HG02970 (cell line): Measurements from ENCODE around the gene CCDC60.

Experiments used
- ATAC-seq: cut with Tn5 transposase; IDR thresholded peaks from one replicate; pipeline ENCODE4 v1.9.1; 2021; ENCODE audit warnings: mild to moderate bottlenecking, moderate library complexity, moderate number of reproducible peaks; ENCODE audit not compliant: unreplicated experiment, low FRiP score

The CCDC60 gene

DNA sequence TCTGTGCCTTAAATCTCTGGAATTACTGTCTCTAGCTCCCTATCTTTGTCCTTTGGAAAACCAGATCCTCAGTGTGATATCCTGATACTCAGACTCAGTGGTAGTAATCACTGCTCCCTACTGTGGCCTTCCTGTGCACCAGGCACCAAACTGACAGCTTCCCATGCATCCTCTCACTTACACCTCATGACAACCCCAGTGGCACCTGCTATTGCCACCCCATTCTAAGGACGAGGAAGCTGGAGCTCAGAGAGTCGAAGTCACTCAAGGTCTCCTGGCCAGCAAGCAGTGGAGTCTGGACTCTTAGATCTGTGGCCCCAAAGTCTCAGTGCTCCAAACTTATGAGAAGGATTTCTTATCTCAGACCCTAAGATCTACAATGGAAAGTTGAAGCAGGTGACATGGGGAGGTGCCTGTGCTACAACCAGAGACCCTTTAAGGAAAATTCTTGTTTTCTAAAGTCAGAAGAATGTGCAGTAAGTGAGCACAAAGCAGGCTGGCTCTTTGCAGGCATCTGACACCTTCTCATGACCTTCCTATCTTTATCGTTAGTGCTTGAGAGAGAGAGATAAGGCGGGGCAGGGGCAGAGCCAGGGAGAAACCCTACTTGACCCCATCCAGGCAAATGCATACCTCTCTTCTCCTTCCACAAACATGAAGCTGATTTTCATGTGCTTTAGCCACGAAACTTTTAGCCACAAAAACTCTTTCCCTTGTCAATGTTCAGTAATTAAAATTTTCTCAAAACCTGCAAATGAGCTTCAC, 47.1 kb downstream of the CCDC60 start:
- no peak for ATAC-seq

DNA sequence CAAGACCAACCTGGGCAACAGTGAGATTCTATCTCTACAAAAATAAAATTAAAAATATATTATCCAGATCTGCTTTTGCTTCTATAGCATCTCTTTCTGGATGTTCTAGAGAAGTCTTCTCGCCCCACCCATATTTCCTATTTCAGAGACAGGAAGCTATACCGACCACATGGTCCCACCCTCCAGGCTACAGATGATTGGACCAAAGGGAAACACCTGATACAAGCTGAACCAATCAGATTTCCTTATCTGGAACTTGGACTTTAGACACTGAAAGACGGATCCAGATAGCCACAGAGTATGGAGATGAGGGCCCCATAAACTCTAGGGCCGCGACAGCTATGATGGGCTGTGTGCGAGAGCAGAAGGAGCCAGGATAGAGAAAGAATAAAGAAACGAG, 48.7 kb downstream of the CCDC60 start:
- no peak for ATAC-seq

DNA sequence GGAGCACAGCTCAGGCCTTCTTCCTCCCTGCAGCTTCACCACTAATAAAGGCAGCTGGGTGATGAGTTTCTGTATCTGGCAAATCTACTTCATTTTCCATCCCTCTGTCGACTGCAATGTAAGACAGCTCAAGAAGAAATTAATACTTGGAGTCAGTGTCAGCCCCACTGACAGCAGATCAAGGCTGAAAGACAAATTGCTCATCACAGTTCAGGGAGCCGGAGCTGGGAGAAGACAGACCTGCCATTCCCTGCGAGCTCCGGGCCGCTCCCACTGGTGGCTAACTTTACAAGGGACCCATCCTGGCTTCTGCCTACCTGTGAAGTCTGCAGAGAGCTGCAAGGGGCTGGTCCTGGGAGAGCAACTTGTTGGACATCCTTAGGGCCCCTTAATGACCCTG, 49.8 kb downstream of the CCDC60 start:
- no peak for ATAC-seq

DNA sequence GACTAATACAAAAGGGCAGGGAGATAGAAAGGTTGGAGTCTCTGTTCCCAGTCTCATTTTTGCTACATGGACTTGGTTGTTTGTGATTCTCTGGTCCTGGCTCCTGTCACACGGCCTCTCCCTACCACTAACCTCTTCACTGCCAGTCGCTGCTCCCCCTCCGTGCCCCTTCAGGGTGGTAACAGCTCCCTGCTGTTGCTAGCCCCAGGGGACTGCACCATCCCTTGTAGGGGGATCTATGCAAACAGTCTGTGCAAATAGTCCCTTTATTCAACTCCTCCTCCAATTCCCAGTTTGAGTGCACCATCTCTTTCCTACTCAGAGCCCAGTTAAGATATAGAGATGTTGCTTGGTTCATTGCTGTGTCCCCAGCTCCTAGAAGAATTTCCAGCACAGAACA, 51.1 kb downstream of the CCDC60 start:
- no peak for ATAC-seq

DNA sequence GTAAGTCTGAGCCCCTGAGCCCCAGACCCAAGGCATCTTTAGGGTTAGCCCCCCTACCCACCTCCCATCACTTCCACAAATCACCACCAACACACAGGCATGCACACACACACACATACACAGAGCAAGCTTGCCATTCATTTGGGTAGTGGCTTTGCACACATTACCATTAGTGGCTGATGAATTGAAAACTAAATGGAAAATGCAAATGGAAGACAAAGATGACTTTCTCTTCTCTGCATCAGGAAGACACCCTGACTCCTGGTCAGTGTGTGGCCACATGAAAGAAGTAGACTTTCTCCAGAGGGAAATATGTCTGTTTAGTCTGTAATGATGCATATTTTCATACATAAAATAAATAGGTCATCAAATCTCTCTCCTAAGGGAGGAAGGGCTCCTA, 55.2 kb downstream of the CCDC60 start:
- ATAC-seq = no peak

DNA sequence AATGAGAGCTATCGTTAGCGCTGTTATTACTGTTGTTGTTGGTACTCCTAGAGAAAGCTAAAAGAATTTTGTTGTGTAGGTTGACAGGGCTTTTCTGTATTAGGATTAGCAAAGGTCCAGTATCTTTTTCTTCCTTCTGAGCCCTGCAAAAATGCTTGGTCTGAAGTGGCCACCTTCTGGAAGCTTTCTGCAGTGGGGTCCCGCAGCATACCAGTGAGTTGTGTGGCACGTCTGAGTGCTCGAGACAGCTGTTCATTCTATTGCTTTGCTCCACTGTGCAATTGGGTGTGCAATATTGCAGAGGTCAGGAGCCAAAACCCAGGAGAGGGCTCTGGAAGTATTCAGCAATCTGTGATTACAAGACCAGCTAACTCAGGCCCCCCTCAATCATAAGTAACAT, 57.1 kb downstream of the CCDC60 start:
- no peak for ATAC-seq

DNA sequence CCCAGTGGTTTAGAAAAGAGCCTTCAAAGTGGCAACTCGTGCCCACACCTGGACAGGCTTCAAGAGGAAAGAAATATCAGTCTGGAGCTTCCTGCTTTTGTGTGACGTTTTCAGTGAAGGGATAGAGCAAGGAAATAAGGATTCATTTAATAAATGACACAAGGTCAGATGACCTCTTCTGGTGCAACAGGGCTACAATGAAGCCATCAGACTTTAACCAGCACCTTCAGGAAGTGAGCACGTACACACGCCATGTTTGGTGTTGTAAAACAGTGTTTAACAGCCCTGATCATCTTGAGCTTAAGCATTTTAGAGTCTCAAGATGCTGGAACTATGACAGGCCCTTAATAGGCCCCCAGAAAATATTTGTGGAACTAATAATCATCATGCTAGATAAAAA, 59.1 kb downstream of the CCDC60 start:
- no peak for ATAC-seq

DNA sequence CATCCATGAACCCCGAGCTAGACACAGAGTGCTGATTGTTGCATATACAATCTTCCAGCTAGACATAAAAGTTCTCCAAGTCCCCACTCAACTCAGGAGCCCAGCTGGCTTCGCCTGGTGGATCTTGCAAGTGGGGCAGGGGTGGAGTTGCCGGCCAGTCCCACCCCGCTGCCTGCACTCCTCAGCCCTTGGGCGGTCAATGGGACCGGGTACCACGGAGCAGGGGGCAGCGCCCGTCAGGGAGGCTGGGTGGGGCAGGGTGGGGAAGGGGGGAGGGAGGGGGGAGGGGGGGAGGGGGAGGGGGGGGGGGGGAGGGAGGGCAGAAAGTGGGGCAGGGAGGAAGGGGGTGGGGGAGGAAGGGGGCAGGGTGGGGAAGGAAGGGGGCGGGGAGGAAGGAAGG, 63.0 kb downstream of the CCDC60 start:
- ATAC-seq = no peak

DNA sequence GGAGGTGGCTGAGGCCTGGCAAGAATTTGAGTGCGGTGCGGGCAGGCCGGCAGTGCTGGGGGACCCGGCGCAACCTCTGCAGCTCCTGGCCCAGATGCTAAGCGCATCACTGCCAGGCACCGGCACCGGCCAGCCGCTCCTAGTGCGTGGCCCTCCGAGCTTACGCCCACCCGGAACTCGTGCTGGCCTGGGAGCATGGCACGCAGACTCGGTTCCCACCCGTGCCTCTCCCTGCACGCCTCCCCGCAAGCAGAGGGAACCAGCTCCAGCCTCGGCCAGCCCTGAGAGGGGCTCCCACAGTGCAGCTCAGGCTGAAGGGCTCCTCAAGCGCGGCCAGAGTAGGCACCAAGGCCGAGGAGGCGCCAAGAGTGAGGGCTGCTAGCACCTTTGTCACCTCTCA, 63.7 kb downstream of the CCDC60 start:
- no peak for ATAC-seq

DNA sequence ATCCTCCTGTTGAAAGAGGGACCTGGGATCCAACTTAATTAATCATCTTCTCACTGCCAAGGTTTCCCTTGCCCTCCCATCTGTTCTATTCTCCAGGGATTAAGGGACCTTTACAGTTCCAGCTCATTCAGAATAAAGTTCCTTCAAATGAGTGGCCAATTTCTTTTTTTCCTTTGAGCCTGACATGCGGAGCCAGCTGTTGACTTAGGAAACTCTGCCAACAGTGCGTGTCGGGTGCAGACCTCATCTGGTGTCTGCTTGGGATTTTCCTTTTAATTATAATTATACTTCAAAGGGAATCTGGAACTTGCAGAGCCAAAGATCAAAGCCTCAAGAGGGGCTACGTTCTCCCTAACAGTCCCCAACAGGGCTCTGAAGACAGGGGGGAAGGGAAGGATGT, 64.8 kb downstream of the CCDC60 start:
- no peak for ATAC-seq

DNA sequence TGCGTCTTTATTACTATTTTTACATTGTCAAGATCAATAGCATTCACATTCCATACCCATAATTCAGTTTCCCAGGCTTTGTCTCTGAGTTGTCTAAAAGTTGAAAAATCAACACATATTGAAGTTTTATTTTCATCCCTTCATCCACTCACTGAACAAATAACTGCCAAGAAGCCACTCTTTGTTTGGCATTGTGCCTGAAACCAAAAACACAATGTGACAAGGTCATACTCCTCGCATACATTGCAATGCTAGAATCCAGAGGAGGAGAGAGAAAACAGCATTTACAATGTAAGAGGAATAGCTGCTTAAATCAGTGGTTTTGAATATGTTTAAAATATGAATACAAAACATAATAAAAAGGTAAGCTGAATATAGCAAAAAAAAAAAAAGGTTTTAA, 71.8 kb downstream of the CCDC60 start:
- ATAC-seq = no peak

DNA sequence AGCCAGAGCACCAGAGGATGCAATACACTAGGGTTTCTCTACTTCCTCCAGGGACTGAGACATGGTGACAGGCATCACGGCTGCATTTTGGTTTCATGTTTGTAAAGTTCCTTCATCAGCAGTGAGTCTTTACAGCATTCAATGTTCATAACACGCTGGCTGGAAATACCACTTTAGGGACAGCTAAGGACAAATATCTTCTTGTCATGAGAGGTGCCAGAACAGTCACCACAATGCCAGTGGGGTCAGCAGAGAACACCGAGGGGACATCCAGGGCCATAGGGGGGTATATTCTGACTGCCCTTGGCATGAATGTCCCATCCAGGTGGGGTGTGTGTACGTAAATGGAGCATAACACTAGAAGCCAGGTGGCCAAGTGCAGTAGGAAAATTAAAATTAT, 72.3 kb downstream of the CCDC60 start:
- ATAC-seq = no peak

DNA sequence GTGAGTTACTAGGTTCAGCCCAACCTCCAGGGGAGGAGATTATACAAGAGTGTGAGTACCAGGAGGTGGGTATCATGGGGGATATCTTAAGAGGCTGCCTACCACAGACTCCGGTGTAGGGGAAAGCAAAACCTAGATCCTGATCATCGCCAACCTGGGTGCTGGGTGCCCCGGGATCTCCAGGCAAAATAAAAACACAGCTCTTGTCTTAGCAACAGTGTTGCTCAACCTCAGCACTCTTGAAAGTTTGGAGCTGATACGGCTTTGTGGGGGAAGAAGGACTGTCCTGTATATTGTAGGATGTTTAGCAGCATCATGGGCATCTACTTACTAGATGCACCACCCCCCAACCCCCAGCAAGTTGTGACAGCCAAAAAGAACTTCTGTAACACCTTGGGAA, 74.5 kb downstream of the CCDC60 start:
- no peak for ATAC-seq

DNA sequence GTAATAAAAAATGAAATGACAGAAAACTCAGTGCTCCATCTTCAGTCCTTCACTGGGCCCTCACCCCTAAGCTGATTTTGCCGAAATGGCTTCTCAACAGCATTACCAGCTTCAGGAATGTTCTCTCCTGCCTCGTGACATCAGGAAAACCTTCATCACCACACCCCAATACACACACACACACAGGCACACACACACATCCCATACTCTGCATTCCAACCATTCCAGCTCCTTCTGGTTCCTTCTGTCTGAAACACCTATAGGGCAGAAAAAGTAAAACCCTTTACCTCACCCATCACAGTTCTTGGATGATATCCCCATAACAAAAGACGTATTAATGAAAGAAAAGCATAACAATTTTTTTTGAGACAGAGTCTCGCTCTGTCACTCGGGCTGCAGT, 75.9 kb downstream of the CCDC60 start:
- ATAC-seq = no peak

DNA sequence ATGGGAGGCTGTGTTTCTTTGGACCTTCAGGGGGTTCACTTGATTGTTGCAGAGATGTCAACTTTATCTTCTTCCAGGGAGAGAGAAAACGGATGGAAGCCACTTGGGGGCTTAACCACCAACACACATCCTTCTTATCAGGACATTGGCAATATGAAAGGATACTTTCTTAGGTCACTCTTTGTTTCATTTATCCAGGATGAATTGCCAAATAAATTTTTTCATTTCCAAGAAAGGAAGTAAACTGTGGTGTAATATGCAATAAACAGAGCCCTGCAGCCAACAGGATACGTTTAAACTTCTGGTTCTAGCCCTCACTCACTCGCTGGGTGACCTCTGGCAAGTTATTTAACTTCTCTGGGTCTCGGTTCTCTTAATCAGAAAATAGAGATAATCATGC, 77.8 kb downstream of the CCDC60 start:
- ATAC-seq = no peak

DNA sequence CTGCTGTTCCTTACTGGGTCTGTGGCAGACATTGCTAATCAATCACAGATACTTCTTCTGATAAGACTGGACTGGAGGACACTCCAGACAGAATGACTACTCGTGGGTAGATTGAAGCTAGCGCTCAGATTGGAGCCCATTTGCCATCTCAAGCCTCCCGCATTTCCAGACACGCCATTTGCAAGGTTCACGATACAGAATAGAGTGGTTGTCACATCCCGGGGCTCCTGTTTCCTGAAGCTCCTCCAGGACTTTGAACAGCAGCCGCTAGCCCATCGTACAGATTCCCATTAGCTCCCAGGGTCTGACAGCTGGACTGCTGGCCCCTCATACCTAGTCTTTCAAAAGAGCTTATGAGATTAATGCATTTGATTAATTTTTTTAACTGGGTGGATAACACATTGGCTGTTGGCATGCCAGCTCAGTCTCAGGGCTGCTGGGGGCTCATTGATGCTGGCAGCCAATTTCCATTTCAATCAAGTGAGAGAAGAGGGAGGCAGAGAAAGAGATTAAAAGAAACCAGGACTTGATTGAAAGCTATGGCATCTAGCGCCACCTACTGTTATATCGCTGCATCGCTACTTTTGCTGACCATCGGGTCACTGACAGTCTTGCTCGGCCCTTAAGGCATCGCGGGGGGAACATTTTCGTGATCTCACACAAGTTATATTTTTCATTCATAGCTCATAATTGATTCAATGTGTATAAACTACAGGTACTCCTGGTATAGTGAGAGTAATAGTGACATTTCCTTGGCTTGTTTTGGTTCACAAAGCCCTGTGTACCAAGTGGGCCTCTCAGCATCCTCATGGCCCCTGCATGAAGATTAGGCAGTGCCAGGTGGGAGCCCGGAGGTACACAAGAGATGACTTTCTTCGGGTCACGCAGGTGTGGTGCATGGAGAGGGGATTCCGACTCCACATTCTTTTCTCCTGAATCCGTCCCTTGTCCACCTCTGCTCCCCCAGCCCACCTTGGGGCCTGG, 78.6 kb downstream of the CCDC60 start:
- no peak for ATAC-seq

DNA sequence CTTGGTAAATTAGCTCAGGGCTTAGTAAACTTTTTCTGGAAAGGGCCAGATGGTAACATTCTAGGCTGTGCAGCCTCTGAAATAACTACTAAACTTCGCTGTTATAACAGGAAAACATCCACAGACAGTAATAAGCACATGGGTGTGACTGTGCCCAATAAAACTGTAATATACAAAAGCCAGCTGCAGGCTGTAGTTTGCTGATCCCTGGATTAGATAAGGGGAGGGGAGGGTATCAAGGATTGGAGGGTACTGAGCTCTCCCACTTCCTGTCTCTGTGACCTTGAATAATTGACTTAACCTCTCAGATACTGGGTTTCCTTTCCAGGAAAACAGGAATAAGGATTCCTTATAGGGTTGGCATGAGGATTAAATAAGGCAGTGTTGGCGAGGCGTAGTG, 81.2 kb downstream of the CCDC60 start:
- ATAC-seq = no peak

DNA sequence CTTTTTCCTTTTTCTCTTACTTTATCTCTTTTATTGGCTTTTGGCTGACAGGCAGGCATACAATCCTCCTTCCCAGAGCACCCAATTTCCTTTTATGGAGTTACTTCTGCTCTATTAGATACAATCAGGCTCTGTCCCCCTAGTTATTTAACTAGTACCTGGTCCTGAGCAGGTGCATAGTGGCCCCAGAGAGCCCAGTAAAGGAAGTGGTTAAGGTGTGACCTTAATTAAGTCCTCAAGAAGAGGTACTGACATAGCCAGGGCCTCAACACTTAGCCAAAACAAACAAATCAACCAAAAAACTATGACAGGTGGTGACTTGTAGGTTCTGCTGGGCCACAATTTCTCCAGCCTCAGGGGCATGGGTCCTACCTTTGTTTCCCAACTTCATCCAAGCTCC, 82.9 kb downstream of the CCDC60 start:
- no peak for ATAC-seq

DNA sequence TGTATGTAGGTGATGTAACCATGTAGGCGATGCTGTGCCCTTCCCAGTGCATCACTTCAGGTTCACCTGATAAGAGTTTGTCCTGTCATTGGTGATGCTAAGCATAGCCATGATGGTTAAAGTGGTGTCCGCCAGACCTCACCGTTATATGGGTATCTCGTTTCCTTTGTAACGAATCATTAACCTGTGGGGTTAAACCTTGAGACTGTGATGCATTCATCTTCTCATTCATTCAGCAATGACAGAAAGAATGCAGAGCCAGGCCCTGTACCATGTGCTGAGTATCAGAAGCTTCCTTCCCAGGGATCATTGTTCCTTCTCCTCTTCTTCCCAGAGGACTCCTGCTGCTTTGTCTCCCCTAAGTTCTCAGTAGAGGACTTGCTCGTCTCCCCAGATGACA, 84.9 kb downstream of the CCDC60 start:
- no peak for ATAC-seq

DNA sequence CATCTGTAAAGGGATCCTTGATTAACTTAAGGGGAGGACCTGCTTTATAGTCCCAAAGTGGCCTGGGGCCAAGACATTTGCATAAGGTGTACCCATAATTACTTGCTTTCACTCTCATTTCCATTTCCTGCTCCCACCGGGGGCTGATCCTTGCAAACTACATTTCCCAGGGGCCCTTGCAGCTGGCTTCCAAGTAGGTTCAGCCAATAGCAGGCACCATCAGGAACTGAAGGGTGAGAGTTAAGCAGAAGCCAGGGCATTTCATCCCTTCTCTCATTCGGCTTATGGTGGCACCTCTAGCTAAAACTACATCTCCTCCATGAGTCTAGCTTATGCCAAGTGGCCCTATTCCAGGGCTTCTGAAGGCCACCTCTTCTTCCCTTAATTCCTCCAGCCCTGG, 88.8 kb downstream of the CCDC60 start:
- no peak for ATAC-seq

DNA sequence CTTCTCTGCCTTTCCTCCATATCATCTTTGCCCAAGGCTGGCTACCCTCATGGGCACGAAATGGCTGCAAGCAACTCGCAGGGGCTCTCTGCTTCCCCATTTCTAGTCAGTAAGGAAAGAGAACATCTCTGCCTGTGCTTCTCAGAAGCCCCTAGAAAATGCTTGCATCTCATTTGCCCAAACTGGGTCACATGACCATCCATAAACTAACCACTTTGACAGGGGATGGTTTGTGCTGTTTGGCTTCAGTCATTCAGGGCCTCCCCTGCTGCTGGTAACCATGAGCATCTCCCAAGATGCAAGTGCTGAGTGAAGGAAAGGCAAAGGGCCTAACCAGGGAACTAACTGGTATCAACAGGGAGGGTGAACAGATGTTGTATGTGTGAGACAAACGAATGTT, 91.1 kb downstream of the CCDC60 start:
- no peak for ATAC-seq

DNA sequence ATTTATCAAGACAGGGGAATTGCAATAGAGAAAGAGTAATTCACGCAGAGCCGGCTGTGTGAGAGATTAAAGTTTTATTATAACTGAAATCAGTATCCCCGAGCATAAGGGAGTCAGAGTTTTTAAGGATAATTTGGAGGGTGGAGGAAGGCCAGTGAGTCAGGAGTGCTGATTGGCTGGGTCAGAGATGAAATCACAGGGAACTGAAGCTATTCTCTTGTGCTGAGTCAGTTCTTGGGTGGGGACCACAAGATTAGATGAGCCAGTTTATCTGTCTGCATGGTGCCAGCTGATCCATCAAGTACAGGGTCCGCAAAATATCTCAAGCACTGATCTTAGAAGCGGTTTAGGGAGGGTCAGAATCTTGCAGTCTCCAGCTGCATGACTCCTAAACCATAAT, 96.6 kb downstream of the CCDC60 start:
- no peak for ATAC-seq
